HG03521 (cell line): ENCODE measurements around the gene CTNNA3.
A peak's percentile ranks its signal among the peaks of the same experiment; 100 is the strongest.

ENCODE experiments used
- ATAC-seq: cut with Tn5 transposase; IDR thresholded peaks from one replicate; pipeline ENCODE4 v1.9.1; 2021; ENCODE audit warnings: mild to moderate bottlenecking, moderate library complexity; ENCODE audit not compliant: unreplicated experiment

CTNNA3 gene

DNA sequence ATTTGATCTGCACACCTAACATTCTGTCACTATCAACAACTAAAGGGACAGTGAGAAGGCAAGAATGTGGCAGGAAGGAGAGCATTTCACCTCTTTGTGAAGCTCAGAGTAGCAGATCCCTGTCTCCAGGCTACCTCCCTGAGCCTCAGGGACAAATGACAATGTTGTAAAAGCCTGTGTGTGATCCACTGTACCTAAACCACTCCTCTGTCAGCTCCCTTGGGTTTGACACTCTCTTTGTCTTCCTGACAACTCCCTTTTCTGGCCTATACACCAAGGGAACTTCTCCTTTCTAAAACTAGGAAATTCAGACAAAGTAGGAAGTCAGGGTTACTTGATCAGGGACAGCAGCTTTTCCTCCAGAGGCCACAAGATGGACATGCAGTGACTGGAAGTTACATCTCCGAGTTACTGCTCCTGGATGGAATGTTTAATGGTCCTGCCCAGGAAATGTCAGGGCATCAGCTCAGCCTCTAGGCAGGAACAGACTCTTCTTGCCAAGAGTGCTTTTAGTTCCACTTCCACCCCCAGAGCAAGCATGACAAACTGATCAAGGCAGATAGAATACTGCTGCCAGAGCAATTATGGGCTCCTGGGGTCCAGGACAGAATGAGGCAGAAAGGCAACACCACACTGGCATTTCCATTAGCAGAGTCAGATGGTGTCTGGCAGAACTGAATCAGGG, 1784.7 kb downstream of the CTNNA3 start:
- ATAC-seq = no peak

DNA sequence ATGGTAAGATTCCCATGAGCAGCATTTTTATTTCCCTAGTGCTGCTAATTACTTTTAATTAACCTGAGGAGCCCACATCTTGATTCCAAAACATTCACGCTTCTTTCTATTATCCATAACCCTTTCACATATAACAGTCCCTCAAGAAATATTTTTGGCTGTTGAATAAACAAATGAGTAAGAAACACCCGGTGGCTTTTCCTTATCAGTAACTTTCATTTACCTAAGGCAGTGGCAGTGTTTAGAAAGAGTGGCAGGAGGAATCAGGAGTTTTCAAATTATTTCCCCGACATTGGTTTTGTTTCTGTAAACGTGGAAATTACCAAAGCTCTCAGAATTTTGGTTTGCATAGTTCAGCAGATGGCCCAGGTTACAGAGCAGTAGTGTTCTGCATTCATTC, 1785.8 kb downstream of the CTNNA3 start:
- no peak for ATAC-seq

DNA sequence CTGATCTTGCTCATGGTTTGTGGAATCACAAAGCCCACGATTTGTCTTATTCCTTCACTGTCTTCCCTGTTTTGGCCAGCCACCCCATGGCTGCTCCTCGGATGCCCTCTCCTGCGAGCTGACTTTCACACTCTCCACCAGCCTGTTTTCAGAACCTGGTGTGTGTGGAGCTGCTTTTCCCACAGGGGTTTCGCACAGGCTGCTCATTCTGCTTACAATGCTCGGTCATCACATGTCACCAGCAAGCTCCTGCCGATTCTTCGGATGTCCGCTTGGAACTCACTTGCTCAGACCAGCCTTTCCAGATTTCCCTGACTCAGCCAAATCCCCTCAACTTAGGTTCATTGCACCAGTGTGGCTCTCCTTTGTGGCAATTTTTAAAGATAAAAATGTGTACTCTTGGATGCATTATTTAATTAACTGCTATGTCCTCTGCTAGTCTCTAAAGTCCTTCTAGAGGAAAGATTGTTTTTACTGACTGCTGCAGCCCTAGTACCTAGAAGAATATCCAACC, 1788.7 kb downstream of the CTNNA3 start:
- no peak for ATAC-seq

DNA sequence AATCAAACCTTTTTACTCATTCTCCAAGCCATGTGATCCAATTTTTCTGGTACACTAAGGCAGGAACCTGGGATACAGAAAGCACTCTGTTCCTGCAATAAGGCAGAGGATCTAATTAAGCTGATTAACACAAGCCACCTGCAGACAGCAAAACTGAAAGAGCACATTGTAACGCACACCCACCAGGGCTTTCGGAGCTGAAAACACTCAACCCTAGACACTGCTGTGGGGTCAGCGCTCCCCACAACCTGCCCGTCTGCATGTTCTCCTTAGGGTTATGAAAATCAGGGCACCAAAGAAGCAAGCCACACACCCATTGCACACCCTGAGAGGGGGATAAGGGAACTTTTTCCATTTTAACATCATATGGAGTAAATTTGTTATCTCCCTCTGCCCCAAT, 1792.4 kb downstream of the CTNNA3 start:
- ATAC-seq = no peak

DNA sequence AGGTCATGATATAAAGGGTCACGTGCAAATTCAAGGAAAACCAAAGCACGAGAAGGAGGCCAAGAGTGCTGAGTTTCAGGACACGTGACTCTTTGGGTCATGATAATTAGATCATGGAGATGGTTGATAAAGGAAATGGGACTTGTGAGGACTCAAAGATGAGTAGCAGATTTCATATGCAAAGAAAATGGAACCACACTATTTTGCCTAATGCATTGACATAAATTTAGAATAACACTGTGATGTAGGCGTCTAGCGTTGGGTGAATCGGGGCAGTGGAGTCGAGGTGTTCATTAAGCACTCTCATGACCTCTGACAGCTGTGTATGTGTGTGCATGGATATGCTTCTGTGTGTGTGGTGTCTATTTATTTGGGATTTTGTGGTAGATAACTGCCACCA, 1795.7 kb downstream of the CTNNA3 start:
- no peak for ATAC-seq

DNA sequence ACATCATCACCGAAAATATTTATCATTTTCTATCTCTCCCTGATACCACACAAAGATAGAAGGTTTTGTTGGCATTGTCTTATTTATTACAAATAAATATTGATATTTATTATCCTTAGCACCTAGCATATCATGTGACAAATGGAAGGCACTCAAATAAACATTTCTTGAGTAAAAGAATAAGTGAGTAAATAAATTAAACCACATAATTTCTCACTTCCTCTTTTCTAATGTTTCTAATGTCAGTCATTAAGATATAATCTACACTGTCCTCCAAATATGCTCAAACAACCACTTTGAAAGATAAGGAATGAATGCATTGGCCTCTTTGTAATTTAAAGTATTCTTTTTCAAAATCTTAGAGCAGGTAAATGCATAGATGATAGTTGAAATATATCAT, 1797.9 kb downstream of the CTNNA3 start:
- ATAC-seq = no peak

DNA sequence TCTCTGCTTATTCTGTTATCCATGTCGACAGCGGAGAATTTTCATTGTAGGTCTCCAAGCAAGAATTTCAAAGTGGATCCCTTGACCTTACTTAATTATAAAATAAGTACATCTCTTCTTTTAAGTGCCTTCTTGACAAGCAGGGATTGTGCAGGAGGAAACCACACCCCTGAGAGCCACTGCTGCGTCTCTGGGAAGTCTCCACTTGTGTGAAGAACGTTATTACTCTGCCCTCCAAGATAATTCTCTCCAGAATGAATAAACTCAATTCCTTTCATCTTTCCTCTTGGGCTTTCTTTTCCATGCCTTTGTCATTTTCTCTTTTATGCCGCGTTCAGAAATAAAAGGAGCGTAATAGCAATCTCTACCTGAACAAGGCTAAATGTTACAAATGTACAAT, 1801.0 kb downstream of the CTNNA3 start:
- ATAC-seq = no peak

DNA sequence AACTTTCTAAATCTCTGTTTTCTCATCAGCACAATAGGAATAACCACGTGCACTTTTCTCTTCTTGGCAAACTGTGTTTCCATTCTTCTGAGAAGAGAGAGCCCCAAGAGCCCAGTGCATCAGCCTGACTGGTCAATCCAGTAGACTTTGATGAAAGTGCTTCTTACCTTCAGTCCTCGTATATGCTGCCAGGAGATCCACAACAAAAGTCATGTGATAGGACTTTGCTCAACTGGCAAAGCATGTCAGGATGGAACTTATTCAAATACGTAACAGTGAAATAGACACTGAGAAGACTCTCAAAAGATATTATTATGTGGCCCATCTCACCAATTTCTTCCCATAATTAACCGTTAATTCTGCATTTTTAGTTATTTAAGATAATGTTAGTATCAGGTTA, 1801.6 kb downstream of the CTNNA3 start:
- no peak for ATAC-seq

DNA sequence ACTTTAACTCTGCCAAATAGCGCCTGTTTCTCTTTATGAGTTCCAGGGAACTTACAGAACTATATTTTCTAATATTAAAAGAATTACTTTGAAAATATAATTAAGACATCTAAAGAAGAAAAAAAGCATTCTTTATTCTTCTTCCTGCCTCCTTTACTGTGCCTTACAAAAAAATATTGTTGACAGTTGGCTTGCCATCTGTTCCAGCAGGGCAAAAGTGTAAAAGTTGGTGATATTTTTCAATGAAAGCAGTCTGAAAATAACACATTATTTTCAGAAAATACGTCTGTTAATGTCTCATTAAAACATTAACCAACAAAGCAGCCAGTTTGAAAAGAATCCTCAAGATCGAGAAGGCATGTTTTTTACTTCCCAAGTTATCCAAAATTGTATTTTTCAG, 1802.3 kb downstream of the CTNNA3 start:
- no peak for ATAC-seq

DNA sequence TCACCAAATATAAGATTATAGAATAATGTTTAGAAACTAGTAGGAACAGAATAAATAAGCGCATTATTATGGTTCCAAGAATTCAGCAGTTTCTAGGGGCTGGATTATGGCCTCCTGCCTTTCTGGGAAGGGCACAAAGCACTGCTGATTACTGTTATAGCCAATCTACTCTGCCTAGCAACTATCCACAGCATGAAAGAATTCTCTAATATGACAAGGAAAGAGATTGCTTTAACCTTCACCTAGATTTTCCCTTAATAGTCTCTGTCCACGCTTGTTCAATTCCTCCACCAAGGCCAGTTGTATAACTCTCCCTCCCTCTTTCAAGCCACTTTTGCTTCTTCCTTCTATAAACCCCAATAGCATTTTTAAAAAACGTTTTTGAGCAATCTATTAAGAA, 1803.7 kb downstream of the CTNNA3 start:
- no peak for ATAC-seq

DNA sequence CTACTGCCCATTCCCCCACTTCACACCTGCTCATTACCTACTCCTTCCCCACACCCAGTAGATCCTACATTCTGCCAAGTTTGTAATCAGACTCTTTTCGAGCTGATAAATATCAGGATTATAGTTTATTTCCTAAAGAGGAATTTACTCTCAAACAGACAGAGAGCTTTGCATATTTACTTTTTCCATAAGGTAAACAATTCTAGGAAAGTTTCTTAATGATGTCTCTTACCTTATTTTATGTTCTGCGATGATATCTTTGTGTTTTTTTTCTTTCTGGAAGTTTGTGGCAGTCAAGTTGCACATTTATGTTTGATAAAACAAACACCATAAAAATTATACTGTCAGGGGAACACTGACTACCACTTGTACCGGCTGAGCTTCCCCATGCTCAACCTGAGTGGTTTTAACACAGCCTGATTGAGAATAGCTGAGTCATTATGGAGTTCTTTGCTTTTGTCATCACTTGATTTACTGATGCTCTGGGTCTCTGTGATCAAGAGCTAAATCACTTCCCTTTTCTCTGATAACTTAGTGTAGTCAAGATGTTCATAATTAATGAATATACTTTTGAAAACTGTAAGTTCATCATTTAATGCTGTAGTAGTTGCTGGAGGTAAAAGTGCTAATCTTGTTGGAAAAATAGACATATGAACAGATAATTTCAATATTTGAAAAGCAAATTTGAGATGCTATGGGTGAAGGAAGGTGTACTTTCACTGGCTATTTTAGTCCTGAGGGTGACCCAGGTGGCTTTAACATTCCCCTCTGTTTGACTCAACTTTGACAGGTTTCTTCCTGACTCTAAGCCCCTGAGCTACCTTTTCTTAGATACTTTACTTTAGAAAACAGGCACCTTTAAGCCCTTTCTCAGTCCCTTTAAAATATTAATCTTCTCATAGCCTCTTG, 1804.7 kb downstream of the CTNNA3 start:
- peak; percentile 83 for ATAC-seq

DNA sequence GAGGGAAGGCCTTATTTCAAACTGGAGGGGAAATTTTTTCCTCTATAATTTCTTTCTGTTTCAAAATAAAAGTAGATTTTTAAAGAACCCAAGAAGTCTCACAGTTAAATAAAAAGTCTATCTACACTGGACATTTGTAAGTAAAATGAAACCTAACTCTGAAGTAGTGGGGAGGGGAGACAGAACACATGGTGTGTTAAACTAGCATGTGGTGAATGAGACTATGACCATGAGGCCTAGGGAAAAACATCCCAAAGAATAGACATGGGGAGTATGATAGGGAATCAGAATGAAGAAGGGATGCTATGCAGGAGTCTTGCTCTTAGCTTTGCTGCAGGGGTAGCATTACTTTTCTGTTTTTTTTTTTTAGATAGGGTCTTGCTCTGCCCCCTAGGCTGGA, 1831.5 kb downstream of the CTNNA3 start:
- ATAC-seq = no peak

DNA sequence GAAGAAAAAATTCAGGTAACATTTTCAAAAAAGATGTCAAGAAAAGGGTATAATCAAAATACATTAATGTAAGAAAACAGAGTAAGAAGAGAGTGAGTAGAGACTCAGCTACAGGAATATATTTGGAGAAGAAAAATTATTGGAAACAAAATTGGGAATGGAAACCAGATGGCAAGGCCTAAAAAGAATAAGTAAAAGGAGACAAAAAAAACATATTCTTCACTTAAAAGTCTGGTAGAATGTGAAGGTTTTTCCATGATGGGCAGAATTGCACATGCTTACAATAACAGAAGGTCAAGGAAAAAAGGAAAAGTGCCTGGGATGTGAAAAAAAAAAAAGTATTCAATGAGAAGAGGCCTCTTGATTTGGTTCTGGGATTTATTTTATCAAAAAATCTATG, 1832.0 kb downstream of the CTNNA3 start:
- ATAC-seq = no peak
